DMS53 treated with DMSO at 0.1 percent for 48 hours (cell line): ENCODE results near the gene DIAPH1.

Source experiments
- DNase-seq: peaks from one replicate; lab custom pipeline; 2025; ENCODE audit not compliant: unreplicated experiment; lab: John Stamatoyannopoulos, UW

DIAPH1 gene

GRCh38 chr5:141485321-141486055 lies 133.3 kb downstream of the DIAPH1 start:
- DNase-seq = no peak

GRCh38 chr5:141484641-141485311 lies 134.0 kb downstream of the DIAPH1 start, which contains the start of gene PCDHGC4:
TSS of gene PCDHGC4 (plus strand) at chr5:141485030. CDS start at chr5:141485174, 144 bp downstream.
- no peak for DNase-seq

GRCh38 chr5:141484310-141484640 lies 134.5 kb downstream of the DIAPH1 start:
- DNase-seq = no peak

- no peak for DNase-seq
Observed at GRCh38 chr5:141483902-141484301, 134.9 kb downstream of the DIAPH1 start.

- no peak for DNase-seq
Observed at GRCh38 chr5:141479776-141480175, 139.0 kb downstream of the DIAPH1 start.

- peak; percentile 81 for DNase-seq
Observed at GRCh38 chr5:141478321-141478945, 140.4 kb downstream of the DIAPH1 start.

GRCh38 chr5:141477815-141478214 lies 141.0 kb downstream of the DIAPH1 start:
- no peak for DNase-seq

- DNase-seq = no peak
Observed at GRCh38 chr5:141477044-141477575, 141.7 kb downstream of the DIAPH1 start.

- peak; percentile 25 for DNase-seq
Observed at GRCh38 chr5:141476132-141476911, 142.5 kb downstream of the DIAPH1 start.

GRCh38 chr5:141475625-141476131 lies 143.1 kb downstream of the DIAPH1 start, which contains the start of gene PCDHGC3:
TSS of gene PCDHGC3 (plus strand) at chr5:141475966. CDS start at chr5:141476117, 151 bp downstream.
- DNase-seq = peak; percentile 63

GRCh38 chr5:141465351-141465750 lies 153.4 kb downstream of the DIAPH1 start:
- DNase-seq = no peak
